ENCODE measurements around the gene PCDHGB5.

DNA sequence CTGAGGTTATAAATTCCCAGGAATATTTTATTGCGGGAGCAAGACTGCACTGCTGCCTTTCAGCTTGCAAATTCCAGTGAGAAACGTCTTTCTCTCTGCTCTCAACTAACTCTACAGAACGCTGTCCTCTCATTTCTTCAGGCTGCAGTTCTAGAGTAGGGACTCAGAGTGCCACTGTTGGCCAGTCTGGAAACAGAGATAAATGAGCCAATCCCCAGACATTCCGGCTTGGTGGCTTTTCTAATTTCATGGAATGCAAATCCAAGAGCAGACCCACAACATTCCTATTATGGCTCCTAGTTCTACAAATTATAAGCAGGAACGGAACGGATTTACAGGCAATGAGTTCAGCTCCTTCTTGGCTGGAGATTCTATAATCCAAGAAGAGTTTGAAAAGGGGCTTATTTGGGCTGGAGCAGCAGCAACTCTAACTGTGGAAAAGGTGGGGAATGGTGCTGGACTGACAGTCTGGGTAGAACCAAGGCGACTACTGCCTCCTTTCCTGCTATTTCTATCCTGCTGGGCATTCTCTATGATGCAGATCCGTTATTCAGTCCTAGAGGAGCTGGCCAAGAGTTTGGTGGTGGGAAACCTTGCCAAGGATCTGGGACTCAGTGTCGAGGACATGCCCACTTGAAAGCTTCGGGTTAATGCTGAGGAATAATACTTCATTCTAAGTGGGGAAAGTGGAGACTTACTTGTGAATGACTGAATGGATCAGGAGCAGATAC is 41.8 kb downstream of the PCDHGB5 start:
- TF ChIP-seq, protein P1, sequence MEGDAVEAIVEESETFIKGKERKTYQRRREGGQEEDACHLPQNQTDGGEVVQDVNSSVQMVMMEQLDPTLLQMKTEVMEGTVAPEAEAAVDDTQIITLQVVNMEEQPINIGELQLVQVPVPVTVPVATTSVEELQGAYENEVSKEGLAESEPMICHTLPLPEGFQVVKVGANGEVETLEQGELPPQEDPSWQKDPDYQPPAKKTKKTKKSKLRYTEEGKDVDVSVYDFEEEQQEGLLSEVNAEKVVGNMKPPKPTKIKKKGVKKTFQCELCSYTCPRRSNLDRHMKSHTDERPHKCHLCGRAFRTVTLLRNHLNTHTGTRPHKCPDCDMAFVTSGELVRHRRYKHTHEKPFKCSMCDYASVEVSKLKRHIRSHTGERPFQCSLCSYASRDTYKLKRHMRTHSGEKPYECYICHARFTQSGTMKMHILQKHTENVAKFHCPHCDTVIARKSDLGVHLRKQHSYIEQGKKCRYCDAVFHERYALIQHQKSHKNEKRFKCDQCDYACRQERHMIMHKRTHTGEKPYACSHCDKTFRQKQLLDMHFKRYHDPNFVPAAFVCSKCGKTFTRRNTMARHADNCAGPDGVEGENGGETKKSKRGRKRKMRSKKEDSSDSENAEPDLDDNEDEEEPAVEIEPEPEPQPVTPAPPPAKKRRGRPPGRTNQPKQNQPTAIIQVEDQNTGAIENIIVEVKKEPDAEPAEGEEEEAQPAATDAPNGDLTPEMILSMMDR (IDR thresholded peaks at IDR 0.05; ENCODE audit: insufficient read depth, low read length), result no peak
- TF ChIP-seq, protein P2, sequence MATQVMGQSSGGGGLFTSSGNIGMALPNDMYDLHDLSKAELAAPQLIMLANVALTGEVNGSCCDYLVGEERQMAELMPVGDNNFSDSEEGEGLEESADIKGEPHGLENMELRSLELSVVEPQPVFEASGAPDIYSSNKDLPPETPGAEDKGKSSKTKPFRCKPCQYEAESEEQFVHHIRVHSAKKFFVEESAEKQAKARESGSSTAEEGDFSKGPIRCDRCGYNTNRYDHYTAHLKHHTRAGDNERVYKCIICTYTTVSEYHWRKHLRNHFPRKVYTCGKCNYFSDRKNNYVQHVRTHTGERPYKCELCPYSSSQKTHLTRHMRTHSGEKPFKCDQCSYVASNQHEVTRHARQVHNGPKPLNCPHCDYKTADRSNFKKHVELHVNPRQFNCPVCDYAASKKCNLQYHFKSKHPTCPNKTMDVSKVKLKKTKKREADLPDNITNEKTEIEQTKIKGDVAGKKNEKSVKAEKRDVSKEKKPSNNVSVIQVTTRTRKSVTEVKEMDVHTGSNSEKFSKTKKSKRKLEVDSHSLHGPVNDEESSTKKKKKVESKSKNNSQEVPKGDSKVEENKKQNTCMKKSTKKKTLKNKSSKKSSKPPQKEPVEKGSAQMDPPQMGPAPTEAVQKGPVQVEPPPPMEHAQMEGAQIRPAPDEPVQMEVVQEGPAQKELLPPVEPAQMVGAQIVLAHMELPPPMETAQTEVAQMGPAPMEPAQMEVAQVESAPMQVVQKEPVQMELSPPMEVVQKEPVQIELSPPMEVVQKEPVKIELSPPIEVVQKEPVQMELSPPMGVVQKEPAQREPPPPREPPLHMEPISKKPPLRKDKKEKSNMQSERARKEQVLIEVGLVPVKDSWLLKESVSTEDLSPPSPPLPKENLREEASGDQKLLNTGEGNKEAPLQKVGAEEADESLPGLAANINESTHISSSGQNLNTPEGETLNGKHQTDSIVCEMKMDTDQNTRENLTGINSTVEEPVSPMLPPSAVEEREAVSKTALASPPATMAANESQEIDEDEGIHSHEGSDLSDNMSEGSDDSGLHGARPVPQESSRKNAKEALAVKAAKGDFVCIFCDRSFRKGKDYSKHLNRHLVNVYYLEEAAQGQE (IDR thresholded peaks at IDR 0.05; ENCODE audit: insufficient replicate concordance, low read depth), result no peak
- TF ChIP-seq GABPA (IDR thresholded peaks at IDR 0.05; ENCODE audit: low read depth), result no peak
- no peak for TF ChIP-seq POLR2AphosphoS5 (IDR thresholded peaks at IDR 0.05; ENCODE audit: low read depth)
